Measurements from ENCODE around the gene CYP51A1.
"Not testable (repeated sequence)": the region's sequence is repeated elsewhere in the genome, so short reads cannot be mapped to it uniquely, and the experiment has no call there.

CYP51A1 gene

GRCh38 chr7:92134271-92135051 is at the start of gene CYP51A1:
TSS of gene CYP51A1 (minus strand) at chr7:92134477. CDS start at chr7:92134364, 113 bp downstream.
- peak; percentile 71 to 91 (median 84) for DNase-seq

GRCh38 chr7:92178928-92179924 is 44.9 kb upstream of the CYP51A1 start, which contains the start of gene LRRD1:
TSS of gene LRRD1 (minus strand) at chr7:92179142. CDS start at chr7:92165202, 13,940 bp downstream.
- DNase-seq, result peak; percentile 79 to 89 (median 84)

- DNase-seq, result no peak
Observed at GRCh38 chr7:92177362-92177761, 43.1 kb upstream of the CYP51A1 start.

- DNase-seq, result not testable (repeated sequence)
Observed at GRCh38 chr7:92169529-92169928, 35.3 kb upstream of the CYP51A1 start.

GRCh38 chr7:92161271-92161670 is 27.0 kb upstream of the CYP51A1 start:
- no peak for DNase-seq

- DNase-seq, result no peak
Observed at GRCh38 chr7:92158660-92159575, 24.6 kb upstream of the CYP51A1 start.

GRCh38 chr7:92156990-92157389 is 22.7 kb upstream of the CYP51A1 start:
- DNase-seq, result no peak

- DNase-seq, result no peak
Observed at GRCh38 chr7:92155108-92155739, 20.9 kb upstream of the CYP51A1 start.

- no peak for DNase-seq
Observed at GRCh38 chr7:92150450-92151017, 16.3 kb upstream of the CYP51A1 start.

- no peak for DNase-seq
Observed at GRCh38 chr7:92149736-92150239, 15.5 kb upstream of the CYP51A1 start.

- DNase-seq, result not testable (repeated sequence)
Observed at GRCh38 chr7:92143192-92143880, 9.1 kb upstream of the CYP51A1 start.

GRCh38 chr7:92142791-92143190 is 8.5 kb upstream of the CYP51A1 start:
- DNase-seq, result not testable (repeated sequence)

- DNase-seq, result no peak
Observed at GRCh38 chr7:92141161-92141560, 6.9 kb upstream of the CYP51A1 start.

- no peak for DNase-seq
Observed at GRCh38 chr7:92137557-92137956, 3.3 kb upstream of the CYP51A1 start.

GRCh38 chr7:92135052-92135889 is 994 bp upstream of the CYP51A1 start:
- DNase-seq, result no peak

- peak; percentile 18 to 42 (median 26) for DNase-seq
Observed at GRCh38 chr7:92133737-92134270, 473 bp downstream of the CYP51A1 start.

- DNase-seq, result no peak
Observed at GRCh38 chr7:92133133-92133736, 1.0 kb downstream of the CYP51A1 start.

GRCh38 chr7:92131764-92132330 is 2.4 kb downstream of the CYP51A1 start:
- no peak for DNase-seq
